GM15510 (cell line): ENCODE data around the gene ST6GALNAC2.

Source experiments
- POLR2A ChIP-seq: IDR thresholded peaks from 3 replicates; pipeline ENCODE4 v1.6.1; 2011; ENCODE audit warnings: borderline replicate concordance; ENCODE audit not compliant: insufficient read length; ENCODE audit errors: extremely low read depth

ST6GALNAC2 gene

DNA sequence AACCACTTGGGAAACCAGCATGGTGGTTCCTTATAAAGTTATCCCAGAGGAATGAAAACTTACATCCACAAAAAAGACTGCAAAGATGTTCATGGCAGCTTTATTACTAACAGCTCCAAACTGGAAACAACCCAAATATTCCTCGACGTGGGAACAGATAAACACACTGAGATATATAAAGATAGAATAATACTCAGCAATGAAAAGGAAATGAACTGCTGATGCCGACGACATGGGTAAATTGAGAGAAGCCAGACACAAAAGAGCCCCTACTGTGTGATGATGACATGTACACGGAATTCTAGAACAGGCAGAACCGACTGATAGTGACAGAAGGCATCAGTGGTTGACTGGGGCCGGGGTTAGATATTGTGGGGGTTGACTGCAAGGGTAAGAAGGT, 36.1 kb downstream of the ST6GALNAC2 start:
- no peak for TF ChIP-seq POLR2A

DNA sequence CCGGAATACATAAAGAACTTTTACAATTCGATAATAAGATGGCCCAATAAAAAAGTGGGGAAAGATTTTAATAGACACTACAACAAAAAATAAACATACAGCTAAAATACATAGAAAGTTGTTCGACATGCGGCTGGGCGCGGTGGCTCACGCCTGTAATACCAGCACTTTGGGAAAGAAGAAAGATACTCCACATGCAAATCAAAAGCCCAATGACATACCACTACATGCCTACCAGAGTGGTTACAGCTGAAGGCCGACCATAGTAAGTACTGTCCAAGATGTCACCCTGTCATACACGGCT, 36.5 kb downstream of the ST6GALNAC2 start:
- TF ChIP-seq POLR2A: no peak

GRCh38 chr17:76548378-76549214, 37.1 kb downstream of the ST6GALNAC2 start:
- TF ChIP-seq POLR2A: no peak

DNA sequence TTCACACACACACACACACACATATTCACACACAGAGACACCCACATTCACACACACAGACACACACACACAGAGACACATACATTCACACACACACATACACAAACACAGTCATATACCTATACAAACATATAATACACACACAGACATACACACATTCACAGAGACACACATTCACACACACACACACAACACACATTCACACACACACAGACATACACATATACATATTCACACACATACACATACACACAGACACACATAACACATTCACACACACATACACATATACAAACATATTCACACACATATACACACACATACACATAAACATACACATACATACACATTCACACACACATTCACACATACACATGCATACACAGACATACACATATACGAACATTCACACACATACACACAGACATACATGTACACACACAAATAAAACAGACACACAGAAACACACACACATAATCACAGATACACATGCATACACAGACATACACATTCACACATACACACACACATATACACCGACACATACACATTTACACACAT, 37.9 kb downstream of the ST6GALNAC2 start:
- no peak for TF ChIP-seq POLR2A

DNA sequence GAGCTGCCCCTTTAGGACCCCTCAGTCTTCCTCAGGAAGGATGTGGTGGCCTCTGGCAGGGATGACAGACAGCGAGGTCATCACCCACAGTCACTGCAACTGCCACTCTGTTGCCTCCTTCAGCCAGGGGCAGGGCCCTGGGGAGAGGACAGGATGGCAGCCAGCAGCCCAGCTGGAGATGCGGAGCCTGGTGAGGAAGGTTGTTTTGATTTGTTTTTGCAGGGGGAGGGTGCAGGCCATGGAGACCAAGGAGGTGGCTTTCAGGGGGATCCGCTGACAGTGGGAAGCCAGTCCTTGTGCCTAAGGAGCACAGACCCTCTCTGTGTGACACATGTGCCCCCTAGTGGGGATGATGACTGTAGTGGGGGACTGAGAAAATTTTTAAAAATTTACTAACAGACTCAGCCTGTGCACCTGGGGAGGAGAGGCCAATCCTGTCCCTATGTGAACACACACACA, 38.4 kb downstream of the ST6GALNAC2 start:
- TF ChIP-seq POLR2A: no peak

DNA sequence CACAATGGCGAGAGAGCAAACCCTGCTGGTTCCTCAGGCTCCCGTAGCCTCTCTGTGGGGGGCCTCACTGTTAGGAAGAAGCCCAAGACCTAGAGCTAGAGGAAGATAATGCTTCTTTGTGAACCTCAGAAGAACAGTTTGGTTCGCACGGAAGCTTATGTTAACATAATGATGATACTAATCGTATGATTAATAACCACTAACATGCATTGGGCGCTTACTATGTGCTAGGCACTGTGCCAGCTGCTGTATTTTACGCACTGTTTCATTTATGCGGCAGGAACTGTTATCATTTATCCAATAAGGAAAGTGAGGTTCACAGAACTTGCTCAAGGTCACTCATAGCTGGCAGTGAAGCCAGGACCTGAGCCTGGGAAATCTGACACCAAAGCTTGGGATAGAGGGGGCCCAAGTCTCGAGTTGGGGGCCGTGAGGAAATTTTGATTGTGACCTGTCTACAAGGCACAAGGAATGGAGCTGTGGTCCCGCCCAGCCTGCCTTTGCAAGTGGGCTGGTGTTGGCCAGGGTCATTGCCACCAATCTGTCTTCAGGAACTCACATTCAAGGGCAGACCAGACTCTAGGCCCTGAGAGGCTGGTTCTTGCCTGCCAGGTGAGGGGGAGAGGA, 39.0 kb downstream of the ST6GALNAC2 start:
- no peak for TF ChIP-seq POLR2A

GRCh38 chr17:76545918-76546555, 39.6 kb downstream of the ST6GALNAC2 start:
- TF ChIP-seq POLR2A: no peak

- no peak for TF ChIP-seq POLR2A
Observed at GRCh38 chr17:76544546-76545365, 40.9 kb downstream of the ST6GALNAC2 start.

GRCh38 chr17:76543826-76544545, 41.7 kb downstream of the ST6GALNAC2 start:
- TF ChIP-seq POLR2A: no peak

GRCh38 chr17:76543482-76543825, 42.2 kb downstream of the ST6GALNAC2 start:
- no peak for TF ChIP-seq POLR2A

DNA sequence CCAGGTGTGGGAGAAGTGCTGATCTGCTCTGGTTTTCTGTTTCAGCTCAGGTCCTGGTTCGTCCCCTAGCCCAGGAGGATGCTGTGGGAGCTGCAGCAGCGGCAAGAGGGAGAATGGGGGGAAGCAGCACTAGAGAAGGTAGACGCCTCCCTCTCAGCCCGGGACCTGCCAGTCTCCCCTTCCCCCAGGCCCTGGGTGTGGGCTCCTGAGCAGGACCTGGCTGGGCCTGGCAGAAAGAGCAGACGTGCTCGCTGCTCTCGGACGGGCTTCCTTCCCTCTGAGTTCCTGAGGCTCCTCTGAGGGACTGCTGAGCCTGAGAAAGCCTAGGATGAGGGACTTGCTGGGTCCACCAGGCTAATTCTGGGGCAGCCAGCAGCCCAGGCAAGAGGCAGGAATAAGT, 42.7 kb downstream of the ST6GALNAC2 start:
- no peak for TF ChIP-seq POLR2A

DNA sequence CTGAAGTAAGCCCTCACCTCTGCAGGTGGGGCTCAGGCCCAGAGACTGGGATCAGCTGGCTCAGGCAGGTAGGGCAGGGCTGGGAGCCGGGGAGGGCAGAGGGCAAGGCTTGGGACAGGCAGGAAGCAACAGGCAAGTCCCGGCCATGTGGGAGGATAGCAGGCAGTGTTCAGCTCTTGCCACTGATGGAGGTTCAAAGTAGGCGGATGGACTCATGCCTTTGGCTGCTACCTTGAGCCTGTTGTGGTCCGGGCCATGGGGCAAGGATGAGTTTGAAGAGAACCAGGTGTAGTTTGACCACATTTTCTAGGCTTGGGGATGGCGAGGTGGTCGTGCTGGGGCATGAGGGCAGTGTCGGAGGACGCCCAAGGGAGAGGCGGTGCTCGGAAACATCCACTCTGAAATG, 43.1 kb downstream of the ST6GALNAC2 start:
- TF ChIP-seq POLR2A: no peak

DNA sequence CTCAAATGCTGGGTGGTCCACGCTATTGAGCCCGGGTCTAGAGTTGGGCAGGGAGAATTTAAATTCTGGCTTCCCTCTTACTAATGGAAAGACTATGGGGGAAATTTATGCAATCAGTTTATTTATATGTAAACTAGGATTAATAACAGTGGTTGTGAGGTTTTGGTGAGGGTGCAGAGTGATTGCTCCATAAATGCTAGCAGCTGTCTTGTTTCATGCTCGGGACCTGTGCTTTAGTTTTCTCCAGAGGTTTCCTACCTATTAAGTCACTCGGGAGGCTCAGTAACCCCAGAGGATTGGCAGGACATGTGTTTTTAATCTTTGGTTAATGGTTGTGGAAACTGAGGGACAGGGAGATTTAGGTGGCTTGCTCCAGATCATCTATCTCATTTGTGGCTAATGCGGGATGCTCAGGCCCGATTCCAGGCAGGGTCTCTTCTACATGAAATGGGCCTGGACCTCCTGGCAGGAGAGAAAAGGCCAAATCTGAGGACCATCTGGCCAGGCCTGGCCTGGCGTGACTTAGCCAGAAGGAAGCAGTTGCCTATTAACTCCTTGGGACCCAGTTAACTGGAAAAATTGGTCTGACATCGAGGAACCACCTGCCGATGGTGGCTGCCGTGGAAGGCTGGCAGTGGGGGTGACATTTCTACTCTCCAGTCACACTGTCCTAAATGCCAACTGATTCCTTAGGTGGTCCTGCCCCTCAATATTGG, 43.8 kb downstream of the ST6GALNAC2 start:
- TF ChIP-seq POLR2A: no peak
